Mucosa of stomach (tissue), 1 donor: Measurements from ENCODE around the gene ZBED6.
A peak's percentile ranks its signal among the peaks of the same experiment; 100 is the strongest.
"Not testable (repeated sequence)": the region's sequence is repeated elsewhere in the genome, so short reads cannot be mapped to it uniquely, and the experiment has no call there.

Experiments used
- H3K27me3 ChIP-seq: one replicate; pipeline ENCODE4 v1.7.0; 2013; ENCODE audit warnings: mild to moderate bottlenecking, low read length; ENCODE audit not compliant: control insufficient read depth, insufficient read depth
- H3K36me3 ChIP-seq: one replicate; pipeline ENCODE4 v1.7.0; 2013; ENCODE audit warnings: low read length; ENCODE audit not compliant: control insufficient read depth, insufficient read depth
- H3K4me1 ChIP-seq: one replicate; pipeline ENCODE4 v1.7.0; 2013; ENCODE audit warnings: mild to moderate bottlenecking, low read length; ENCODE audit not compliant: control insufficient read depth, insufficient read depth
- H3K4me3 ChIP-seq: one replicate; pipeline ENCODE4 v1.7.0; 2013; ENCODE audit warnings: low read length
- H3K9ac ChIP-seq: one replicate; pipeline ENCODE4 v1.7.0; 2013; ENCODE audit warnings: mild to moderate bottlenecking, low read length, moderate library complexity
- H3K9me3 ChIP-seq: one replicate; pipeline ENCODE4 v1.7.0; 2013; ENCODE audit warnings: mild to moderate bottlenecking, low read length, moderate library complexity; ENCODE audit not compliant: control insufficient read depth
- donor health status: Pancreatic carcinoma.

ZBED6 gene, protein sequence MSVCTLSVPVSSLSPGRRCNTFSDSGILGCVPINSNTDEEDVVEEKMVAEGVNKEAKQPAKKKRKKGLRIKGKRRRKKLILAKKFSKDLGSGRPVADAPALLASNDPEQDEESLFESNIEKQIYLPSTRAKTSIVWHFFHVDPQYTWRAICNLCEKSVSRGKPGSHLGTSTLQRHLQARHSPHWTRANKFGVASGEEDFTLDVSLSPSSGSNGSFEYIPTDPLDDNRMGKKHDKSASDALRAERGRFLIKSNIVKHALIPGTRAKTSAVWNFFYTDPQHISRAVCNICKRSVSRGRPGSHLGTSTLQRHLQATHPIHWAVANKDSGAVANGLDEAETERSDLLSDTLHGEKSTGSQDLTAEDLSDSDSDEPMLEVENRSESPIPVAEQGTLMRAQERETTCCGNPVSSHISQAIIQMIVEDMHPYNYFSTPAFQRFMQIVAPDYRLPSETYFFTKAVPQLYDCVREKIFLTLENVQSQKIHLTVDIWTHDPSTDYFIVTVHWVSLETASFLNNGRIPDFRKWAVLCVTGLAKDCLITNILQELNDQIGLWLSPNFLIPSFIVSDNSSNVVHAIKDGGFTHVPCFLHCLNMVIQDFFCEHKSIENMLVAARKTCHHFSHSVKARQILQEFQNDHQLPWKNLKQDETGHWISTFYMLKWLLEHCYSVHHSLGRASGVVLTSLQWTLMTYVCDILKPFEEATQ (N-terminal part only)

DNA sequence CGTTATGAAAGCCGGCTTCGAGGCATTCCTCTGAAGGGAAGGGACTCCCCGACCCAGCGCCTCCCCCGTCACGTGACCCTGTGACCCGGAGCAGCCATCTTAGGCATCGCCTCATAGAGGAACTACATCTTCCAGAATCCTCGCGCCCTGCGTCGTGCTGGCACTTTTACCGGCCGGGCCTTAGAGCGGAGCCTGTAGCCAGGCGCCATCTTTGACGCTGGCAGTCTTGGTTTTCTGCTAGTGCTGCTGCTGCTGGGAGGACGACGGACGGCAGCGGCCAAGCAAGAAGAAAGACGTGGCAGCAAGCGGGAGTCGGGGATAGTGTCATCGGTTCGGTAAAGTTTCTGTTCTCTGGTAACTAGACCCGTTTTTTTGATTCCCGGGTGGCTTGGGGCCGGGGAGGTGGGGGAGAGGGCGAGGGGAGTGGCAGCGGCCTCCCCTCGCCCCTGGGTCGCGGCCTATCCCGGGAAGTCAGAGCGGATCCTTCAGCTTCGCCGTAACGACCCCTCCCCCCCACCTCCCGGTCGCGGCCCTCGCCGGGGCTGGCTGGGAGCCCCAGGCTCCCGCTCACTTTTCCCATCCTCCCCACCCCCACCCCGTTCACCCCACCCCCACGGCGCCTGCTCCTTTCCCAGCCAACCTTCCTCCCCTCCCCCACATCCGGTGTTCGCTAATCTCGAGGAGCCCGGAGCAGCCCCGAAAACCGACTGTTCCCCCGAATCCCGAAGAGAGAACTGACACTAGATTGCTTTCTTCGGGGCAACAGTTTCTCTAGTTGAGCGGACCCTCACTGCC is at the start of gene ZBED6, which contains the start of gene ZC3H11A:
TSS of gene ZBED6 (plus strand) at position 183 of the 795 bp plus-strand sequence. CDS start 1,900 bp downstream, outside the sequence.
TSS of gene ZC3H11A (plus strand) at position 183 of the 795 bp plus-strand sequence. CDS start 21,448 bp downstream, outside the sequence.
- Histone ChIP-seq H3K27me3 (no peaks in the 10 kb centered on the region), H3K36me3 (no peaks in the 10 kb centered on the region), H3K4me1 (no peaks in the 10 kb centered on the region), H3K9ac (peak within 1 kb of the TSS; percentile 87), H3K9me3 (no peaks in the 10 kb centered on the region), H3K4me3 (peak within 1 kb of the TSS; percentile 87)

DNA sequence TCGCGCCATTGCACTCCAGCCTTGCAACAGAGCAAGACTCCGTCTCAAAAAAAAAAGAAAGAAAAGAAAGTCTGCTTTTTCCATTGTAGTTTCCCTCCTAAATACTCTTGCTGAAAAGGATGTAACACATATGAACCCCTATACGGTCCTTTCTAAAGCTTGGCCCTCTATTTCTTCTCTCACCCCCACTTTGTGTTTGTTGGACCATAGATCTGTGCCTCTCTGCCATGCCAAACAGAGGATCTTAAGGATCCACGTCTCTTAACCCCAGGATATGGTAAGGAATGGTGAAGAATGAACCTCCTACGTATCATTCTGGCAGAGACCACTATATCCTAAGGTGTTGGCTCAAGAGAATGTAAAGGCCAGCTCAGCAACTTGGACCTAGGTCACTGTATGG is 49.1 kb upstream of the ZBED6 start:
- Histone ChIP-seq H3K9me3 (no peaks in the 10 kb centered on the region), H3K4me3 (no peak overlapping the region), H3K27me3 (no peaks in the 10 kb centered on the region), H3K4me1 (peaks cover 2% of the 10 kb centered on the region), H3K9ac (no peak overlapping the region), H3K36me3 (no peaks in the 10 kb centered on the region)

DNA sequence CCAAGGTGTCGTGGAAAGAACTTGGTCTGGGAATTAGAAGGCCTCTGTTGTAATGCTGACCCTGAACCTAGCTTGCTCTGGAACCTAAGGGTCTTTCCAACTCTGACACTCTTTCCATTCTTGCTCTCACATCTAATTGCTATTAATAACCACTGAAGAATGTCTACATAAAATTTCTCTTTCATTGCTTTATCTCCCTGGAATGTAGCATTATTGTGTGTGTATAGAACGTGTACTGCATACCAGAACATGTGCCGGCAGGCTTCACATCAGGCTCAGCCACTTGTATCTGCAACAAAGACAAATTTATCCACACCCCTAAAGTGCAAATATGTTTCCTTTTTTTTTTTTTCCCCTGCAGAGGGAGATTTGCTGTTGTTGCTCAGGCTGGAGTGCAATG is 44.4 kb upstream of the ZBED6 start:
- no peak overlapping the region for H3K9ac ChIP-seq
- H3K4me1 ChIP-seq, result peaks cover 4% of the 10 kb centered on the region
- H3K36me3 ChIP-seq, result no peaks in the 10 kb centered on the region
- H3K27me3 ChIP-seq, result no peaks in the 10 kb centered on the region
- H3K9me3 ChIP-seq, result no peaks in the 10 kb centered on the region
- no peak overlapping the region for H3K4me3 ChIP-seq

DNA sequence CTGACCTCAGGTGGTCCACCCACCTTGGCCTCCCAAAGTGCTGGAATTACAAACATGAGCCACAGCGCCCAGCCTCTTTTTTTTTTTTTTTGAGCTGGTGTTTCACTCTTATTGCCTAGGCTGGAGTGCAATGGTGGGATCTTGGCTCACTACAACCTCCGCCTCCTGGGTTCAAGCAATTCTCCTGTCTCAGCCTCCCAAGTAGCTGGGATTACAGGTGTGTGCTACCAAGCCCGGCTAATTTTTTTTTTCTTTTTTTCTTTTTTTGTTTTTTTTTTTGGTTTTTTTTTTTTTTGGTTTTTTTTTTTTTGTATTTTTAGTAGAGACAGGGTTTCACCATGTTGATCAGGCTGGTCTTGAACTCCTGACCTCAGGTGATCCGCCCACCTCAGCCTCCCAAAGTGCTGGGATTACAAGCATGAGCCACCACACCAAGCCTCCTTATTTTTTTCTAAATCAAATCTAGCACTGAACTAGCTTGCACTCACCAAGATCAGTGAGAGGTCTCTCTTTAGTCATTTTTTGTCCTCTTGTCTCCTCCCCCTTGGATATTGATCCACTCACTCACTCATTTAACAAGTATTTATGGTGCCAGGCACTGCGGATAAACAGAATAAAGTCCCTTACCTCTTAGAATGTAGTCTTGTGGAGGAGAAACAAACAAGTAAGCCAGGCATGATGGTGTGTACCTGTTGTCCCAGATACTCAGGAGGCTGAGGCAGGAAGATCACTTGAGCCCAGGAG is 43.6 kb upstream of the ZBED6 start:
- not testable (repeated sequence) for H3K36me3 ChIP-seq, H3K4me3 ChIP-seq, H3K9me3 ChIP-seq, H3K9ac ChIP-seq, H3K27me3 ChIP-seq, H3K4me1 ChIP-seq

DNA sequence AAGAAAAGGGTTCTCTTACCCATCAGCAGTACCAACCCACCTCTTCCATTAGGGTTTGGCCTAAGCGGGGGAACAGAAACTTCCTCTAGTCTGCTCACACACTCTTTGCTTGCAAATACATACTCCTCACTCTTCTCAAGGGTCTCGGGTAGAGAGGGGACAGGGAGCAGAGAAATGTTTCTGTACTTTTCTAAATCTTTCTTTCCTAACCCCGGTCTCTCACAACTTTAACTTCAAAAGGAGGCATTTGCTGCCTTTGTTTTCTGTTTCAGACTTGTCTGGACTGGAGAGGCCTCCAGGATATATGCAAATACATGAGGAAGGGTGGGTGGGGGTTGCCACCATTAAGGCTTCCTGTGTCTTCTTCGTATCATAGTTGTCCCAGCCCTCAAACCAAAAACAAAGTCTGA is 41.0 kb upstream of the ZBED6 start:
- no peaks in the 10 kb centered on the region for H3K9me3 ChIP-seq

DNA sequence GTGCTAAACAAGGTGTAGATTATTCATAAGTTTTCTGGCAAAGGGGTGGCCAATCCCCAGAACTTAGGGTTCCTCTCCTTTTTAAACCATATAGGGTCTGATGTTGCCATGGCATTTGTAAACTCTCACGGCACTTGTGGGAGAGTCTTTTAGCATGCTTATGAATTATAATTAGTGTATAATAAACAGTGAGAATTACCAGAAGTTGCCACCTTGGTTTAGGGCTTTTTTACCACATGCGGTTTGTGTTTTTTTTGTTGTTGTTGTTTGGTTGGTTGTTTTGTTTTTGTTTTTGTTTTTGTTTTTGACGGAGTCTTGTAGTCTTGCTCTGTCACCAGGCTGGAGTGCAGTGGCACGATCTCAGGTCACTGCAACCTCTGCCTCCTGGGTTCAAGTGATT is 39.4 kb upstream of the ZBED6 start:
- H3K4me1 ChIP-seq, result peaks cover 4% of the 10 kb centered on the region
- H3K27me3 ChIP-seq, result no peaks in the 10 kb centered on the region
- H3K36me3 ChIP-seq, result no peaks in the 10 kb centered on the region
- H3K4me3 ChIP-seq, result no peak overlapping the region
- H3K9ac ChIP-seq, result no peak overlapping the region
- H3K9me3 ChIP-seq, result no peaks in the 10 kb centered on the region

More for the DNA sequence above, 41.0 kb upstream of the ZBED6 start:
- Histone ChIP-seq H3K36me3 (no peaks in the 10 kb centered on the region), H3K9ac (no peak overlapping the region), H3K27me3 (no peaks in the 10 kb centered on the region), H3K4me1 (peaks cover 4% of the 10 kb centered on the region), H3K4me3 (no peak overlapping the region)

DNA sequence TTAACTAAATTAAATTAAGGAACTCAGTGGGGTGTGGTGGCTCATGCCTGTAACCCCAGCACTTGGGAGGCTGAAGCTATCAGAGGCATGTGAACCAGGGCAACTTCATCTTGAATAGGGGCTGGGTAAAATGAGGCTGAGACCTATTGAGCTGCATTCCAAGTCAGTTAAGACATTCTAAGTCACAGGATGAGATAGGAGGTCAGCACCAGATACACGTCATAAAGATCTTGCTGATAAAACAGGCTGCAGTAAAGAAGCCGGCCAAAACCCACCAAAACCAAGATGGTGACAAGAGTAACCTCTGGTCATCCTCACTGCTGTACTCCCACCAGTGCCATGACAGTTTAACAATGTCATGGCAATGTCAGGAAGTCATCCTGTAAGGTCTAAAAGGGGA is 36.7 kb upstream of the ZBED6 start:
- not testable (repeated sequence) for H3K9me3 ChIP-seq, H3K9ac ChIP-seq, H3K4me3 ChIP-seq, H3K27me3 ChIP-seq, H3K36me3 ChIP-seq, H3K4me1 ChIP-seq

DNA sequence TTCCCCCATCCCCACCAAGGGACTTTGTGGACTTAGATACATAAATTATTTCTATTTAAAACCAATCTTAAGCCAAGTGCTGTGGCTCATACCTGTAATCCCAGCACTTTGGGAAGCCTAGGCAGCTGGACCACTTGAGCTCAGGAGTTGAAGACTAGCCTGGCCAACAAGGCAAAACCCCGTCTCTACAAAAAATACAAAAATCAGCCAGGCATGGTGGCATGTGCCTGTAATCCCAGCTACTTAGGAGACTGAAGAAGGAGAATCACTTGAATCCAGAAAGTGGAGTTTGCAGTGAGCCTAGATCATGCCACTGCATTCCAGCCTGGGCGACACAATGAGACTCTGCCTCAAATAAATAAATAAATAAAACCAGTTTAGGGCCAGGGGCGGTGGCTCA is 34.9 kb upstream of the ZBED6 start:
- Histone ChIP-seq H3K9ac (no peak overlapping the region), H3K36me3 (no peaks in the 10 kb centered on the region), H3K4me1 (no peaks in the 10 kb centered on the region), H3K9me3 (no peaks in the 10 kb centered on the region), H3K27me3 (no peaks in the 10 kb centered on the region), H3K4me3 (no peak overlapping the region)

DNA sequence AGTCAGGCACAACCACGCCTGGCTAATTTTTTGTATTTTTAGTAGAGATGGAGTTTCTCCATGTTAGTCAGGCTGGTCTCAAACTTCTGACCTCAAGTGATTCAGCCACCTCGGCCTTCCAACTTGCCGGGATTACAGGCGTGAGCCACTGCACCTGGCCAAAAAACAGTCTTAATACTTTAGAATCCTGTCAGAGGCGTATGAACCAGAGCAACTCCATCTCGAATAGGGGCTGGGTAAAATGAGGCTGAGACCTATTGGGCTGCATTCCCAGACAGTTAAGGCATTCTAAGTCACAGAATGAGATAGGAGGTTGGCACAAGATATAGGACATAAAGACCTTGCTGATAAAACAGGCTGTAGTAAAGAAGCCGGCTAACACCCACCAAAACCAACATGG is 33.5 kb upstream of the ZBED6 start:
- H3K36me3 ChIP-seq, H3K9ac ChIP-seq, H3K27me3 ChIP-seq, H3K4me3 ChIP-seq, H3K4me1 ChIP-seq, H3K9me3 ChIP-seq: not testable (repeated sequence)

DNA sequence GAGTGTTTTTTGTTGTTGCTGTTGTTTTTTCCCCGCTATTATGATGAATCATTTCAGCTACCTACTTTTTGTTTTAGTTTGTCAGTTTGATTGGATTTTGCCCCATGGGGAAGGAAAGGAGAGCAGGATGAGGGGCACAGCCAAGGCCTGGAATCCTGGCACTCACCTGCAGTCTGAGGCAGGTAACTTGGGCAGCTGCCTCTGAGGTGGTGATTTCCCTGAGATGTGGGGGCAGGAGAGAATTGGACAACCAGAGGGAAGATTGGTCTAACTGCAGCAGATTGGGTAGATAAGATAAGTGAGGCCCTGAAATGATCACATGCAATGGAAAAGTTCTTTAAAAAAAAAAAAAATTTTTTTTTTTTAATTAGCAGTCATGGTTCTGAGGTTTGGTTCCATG is 31.9 kb upstream of the ZBED6 start:
- no peaks in the 10 kb centered on the region for H3K9me3 ChIP-seq
- no peaks in the 10 kb centered on the region for H3K4me1 ChIP-seq
- no peaks in the 10 kb centered on the region for H3K36me3 ChIP-seq
- no peak overlapping the region for H3K9ac ChIP-seq
- H3K27me3 ChIP-seq, result no peaks in the 10 kb centered on the region
- no peak overlapping the region for H3K4me3 ChIP-seq

DNA sequence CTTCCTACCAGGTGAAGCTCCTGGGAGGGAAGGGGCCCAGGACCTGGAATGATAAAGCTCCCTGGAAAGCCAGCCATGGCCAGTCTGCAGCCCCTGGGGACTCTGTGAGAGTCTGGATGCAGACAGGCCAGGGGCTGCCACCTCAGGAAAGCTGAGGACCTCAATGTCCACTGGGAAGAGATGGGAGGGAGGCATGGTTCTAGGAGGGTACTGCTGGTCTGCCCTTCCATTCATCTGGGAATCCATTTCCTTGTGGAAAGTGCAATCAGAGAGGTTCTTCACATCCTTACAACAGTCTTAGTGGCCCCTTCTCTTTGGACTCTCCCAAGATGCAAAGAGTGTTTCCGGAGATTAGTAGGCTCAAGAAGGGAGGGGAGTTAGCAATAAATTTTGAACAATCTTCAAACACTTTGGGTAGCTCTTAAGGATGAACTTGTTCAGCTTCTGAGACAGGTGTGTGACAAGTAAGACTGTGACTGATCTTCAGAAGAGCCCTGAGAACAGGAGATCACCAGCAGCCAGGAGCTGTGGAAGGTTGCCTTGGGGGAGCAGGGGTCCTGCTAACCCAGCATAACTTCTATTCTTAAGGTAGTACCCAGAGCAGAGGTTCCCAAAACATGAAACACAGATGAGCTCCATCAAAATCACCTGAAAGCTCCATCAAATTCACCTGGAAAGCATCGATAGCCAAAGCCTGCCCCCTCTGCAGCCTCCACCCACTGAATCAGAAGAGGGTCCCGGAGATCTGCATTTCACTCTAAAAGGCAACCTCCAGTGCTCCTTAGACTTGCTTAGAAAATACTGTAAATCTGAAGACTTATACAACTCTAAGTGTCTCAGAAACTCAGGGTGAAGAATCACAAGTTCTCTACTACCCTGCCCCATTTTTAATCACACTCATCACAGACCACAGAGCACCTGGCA is 31.1 kb upstream of the ZBED6 start:
- no peaks in the 10 kb centered on the region for H3K27me3 ChIP-seq
- no peaks in the 10 kb centered on the region for H3K9me3 ChIP-seq
- H3K4me3 ChIP-seq, result no peak overlapping the region
- H3K4me1 ChIP-seq, result peaks cover 7% of the 10 kb centered on the region
- no peak overlapping the region for H3K9ac ChIP-seq
- H3K36me3 ChIP-seq, result no peaks in the 10 kb centered on the region
